D721Med (cell line): Measurements from ENCODE around the gene MC5R.

ENCODE experiments used
- DNase-seq: peaks from one replicate; pipeline ENCODE4 v3.0.0; 2011; ENCODE audit warnings: low spot score; ENCODE audit not compliant: insufficient read length
- FAIRE-seq: peaks from 2 replicates; lab custom pipeline; 2011; peaks lifted over from hg19 to GRCh38; lab: Jason Lieb, UNC
- TF ChIP-seq, protein P1 (sequence below): IDR thresholded peaks from 2 replicates; pipeline ENCODE4 v1.5.1; 2012; ENCODE audit warnings: mild to moderate bottlenecking, control low read depth; ENCODE audit not compliant: insufficient read depth; ENCODE audit errors: missing control alignments

The MC5R gene

GRCh38 chr18:13823707-13824395, at the start of gene MC5R:
TSS of gene MC5R (plus strand) at chr18:13824149. CDS start at chr18:13825766, 1,617 bp downstream.
- DNase-seq (peak; percentile 80), FAIRE-seq (no peak)
- TF ChIP-seq, protein P1, sequence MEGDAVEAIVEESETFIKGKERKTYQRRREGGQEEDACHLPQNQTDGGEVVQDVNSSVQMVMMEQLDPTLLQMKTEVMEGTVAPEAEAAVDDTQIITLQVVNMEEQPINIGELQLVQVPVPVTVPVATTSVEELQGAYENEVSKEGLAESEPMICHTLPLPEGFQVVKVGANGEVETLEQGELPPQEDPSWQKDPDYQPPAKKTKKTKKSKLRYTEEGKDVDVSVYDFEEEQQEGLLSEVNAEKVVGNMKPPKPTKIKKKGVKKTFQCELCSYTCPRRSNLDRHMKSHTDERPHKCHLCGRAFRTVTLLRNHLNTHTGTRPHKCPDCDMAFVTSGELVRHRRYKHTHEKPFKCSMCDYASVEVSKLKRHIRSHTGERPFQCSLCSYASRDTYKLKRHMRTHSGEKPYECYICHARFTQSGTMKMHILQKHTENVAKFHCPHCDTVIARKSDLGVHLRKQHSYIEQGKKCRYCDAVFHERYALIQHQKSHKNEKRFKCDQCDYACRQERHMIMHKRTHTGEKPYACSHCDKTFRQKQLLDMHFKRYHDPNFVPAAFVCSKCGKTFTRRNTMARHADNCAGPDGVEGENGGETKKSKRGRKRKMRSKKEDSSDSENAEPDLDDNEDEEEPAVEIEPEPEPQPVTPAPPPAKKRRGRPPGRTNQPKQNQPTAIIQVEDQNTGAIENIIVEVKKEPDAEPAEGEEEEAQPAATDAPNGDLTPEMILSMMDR = peak; percentile 89

DNA sequence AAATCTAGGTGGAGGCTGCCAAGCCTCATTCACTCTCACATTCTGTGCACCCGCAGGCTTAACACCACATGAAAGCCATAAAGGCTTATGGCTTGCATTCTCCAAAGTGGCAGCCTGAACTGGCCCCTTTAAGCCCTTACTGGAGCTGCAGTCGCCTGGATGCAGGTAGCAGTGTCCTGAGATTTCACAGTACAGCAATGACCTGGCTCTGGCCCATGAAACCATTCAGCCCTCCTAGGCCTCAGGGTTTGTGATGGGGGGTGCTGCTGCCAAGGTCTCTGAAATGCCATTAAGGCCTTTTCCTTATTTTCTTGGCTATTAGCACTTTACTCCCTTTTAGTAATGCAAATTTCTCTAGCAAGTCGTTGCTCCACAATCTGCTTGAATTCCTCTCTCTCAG, 48.9 kb upstream of the MC5R start:
- DNase-seq (no peak), FAIRE-seq (no peak)
- TF ChIP-seq, protein P1 = no peak

DNA sequence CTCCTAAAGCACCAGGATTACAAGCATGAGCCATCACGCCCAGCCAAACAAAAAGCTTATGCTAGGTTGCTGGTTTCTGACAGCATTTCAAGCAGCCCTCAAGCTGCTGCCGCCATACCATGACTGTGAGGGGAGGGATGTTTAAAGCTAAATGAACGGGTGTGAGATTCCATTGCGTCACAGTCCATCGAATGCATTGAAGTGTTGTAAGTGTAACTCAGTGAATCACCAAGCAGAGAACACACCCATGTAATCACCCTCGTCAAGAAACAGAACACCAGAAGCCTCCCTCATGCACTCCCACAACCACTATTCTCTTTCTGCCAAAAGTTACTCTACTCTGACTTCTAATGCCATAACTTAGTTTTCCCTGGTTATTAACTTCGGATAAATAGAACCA, 32.8 kb upstream of the MC5R start:
- DNase-seq (no peak), FAIRE-seq (no peak)
- TF ChIP-seq, protein P1 = no peak

DNA sequence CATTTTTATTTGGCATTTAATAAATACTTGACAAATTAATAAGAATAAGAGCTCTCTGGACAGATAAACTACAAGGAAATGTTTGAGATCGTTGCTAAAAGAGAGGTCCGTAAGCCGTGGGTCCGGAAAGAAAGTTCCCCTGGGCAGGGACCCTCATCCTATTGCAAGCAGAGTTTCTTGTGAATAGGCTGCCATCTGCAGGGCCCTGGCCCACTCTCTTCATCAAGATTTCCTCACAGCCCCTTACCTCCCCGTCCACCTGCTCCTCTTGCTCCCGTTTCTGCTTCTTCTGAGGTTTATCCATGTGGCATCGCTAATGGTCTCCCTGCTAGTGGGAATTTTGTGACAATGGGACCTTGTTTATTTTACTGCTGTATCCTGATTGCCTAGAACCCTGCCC, 30.1 kb upstream of the MC5R start:
- no peak for DNase-seq
- TF ChIP-seq, protein P1 = peak; percentile 14
- FAIRE-seq = no peak

DNA sequence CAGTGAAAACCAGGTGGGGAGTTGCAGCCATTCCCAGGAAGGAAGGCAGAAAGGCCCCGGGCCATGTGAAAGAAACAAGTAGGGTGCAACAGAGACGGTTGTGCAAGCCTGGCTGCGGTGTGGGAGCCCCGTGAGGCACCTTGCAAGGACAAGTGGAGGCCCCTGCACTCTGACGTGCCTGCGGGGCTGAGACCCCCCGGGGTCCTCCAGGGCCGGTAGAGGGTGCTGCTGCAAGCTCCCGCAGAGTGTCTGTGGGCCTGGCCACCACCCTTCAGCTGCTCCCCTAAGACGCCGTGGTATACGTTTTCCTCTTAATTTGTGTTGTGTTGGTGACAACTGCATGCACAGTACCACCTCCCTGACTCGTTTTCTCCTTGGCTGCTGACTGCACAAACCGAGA, 27.4 kb upstream of the MC5R start:
- no peak for DNase-seq
- FAIRE-seq = no peak
- TF ChIP-seq, protein P1 = no peak

GRCh38 chr18:13797157-13797611, 26.8 kb upstream of the MC5R start:
- TF ChIP-seq, protein P1 = no peak
- FAIRE-seq (no peak), DNase-seq (no peak)

- FAIRE-seq (no peak), DNase-seq (no peak)
- TF ChIP-seq, protein P1 = no peak
Measured at GRCh38 chr18:13799396-13799795, 24.6 kb upstream of the MC5R start.
